Measurements from ENCODE around the gene USP22. TPM values are rescaled to one million over a fixed set of nuclear protein-coding genes. Genes with fewer than 3 reads are reported as not detected.

Gene USP22
- total RNA-seq, 1 experiment from 2014 or later: 210 TPM

- DNase-seq (ENCODE audit: low read depth, low spot score): no peak
- RAD21 ChIA-PET (ENCODE audit: low non-redundant PET in 1 of 2, low total read pairs in 2 of 2, uncharacterized antibody in 2 of 2, unreplicated experiment in 2 of 2): no interaction called here
- Histone ChIP-seq H3K79me2 (ENCODE audit: insufficient read depth, low read length) (peaks cover 100% of the 10 kb centered on the region), H3K36me3 (ENCODE audit: control insufficient read depth in 1 of 2, insufficient read depth in 2 of 2, low read length in 2 of 2) (peaks cover 83 to 91% of the 10 kb centered on the region in 2 experiments), H3K27ac (ENCODE audit: low read depth, low read length) (no peak overlapping the region), H3K9ac (ENCODE audit: low read length) (no peak overlapping the region), H2AFZ (ENCODE audit: low read depth, low read length, poor library complexity, severe bottlenecking) (no peak overlapping the region), H3K9me2 (ENCODE audit: insufficient read depth) (no peaks in the 10 kb centered on the region), H3K9me3 (ENCODE audit: control insufficient read depth in 1 of 2, insufficient read depth in 1 of 2, low read depth in 1 of 2, low read length in 2 of 2) (no peaks in the 10 kb centered on the region), H3K4me2 (ENCODE audit: low read length) (no peak overlapping the region), H4K20me1 (ENCODE audit: insufficient read depth) (peaks cover 50% of the 10 kb centered on the region), H3K4me3 (replicated peaks in 1 of 2; ENCODE audit: low read depth in 1 of 2, low read length in 2 of 2) (no peak overlapping the region), H3K4me1 (ENCODE audit: control insufficient read depth in 1 of 2, insufficient read depth in 2 of 2, low read length in 2 of 2) (no peaks in the 10 kb centered on the region), H3K27me3 (ENCODE audit: insufficient read depth, low read length) (no peaks in the 10 kb centered on the region)
- CTCF ChIA-PET: interaction anchor here (0.7 kb wide), 1 partner anchor 145 kb away, joined by 3 read pairs; no protein-coding TSS in a partner anchor
- POLR2A ChIA-PET: interaction anchor here (0.7 kb wide), 1 partner anchor 266 kb away, joined by 6 read pairs; no protein-coding TSS in a partner anchor
- intact Hi-C loops (cut with micrococcal nuclease): no loop called here
- no TSS peak for BruUV-seq (replicated peaks)
- TF ChIP-seq CTCF (IDR thresholded peaks at IDR 0.05 in 2 of 3, conservative IDR thresholded peaks at IDR 0.05 in 1 of 3; ENCODE audit: borderline replicate concordance in 1 of 3, insufficient read depth in 1 of 3, low read depth in 2 of 3, low read length in 2 of 3): no peak
- TF ChIP-seq CBX3 (IDR thresholded peaks at IDR 0.05; ENCODE audit: low read depth): no peak
- TF ChIP-seq SP1 (IDR thresholded peaks at IDR 0.05; ENCODE audit: low read depth): no peak
- no peak for TF ChIP-seq EZH2 (IDR thresholded peaks at IDR 0.05)
- no peak for TF ChIP-seq ZBTB33 (IDR thresholded peaks at IDR 0.05; ENCODE audit: extremely low read depth, insufficient replicate concordance, low read length)
- no peak for TF ChIP-seq MAX (IDR thresholded peaks at IDR 0.05)
- no peak for TF ChIP-seq ELF1 (IDR thresholded peaks at IDR 0.05; ENCODE audit: borderline replicate concordance, low read depth)
- no peak for TF ChIP-seq FOSL1 (IDR thresholded peaks at IDR 0.05; ENCODE audit: low read depth)
- no peak for TF ChIP-seq ATF3 (IDR thresholded peaks at IDR 0.05)
- no peak for TF ChIP-seq POLR2AphosphoS5 (IDR thresholded peaks at IDR 0.05; ENCODE audit: low read depth, low read length)
- no peak for TF ChIP-seq ZFX (IDR thresholded peaks at IDR 0.05)
- no peak for TF ChIP-seq SIN3A (IDR thresholded peaks at IDR 0.05; ENCODE audit: low read depth)
- no peak for TF ChIP-seq RAD21 (IDR thresholded peaks at IDR 0.05; ENCODE audit: low read depth)
- no peak for TF ChIP-seq POLR2A (IDR thresholded peaks at IDR 0.05; ENCODE audit: borderline replicate concordance, extremely low read depth, insufficient read depth, insufficient read length)
- TF ChIP-seq SRF (IDR thresholded peaks at IDR 0.05; ENCODE audit: low read depth): no peak
- no peak for TF ChIP-seq CEBPB (IDR thresholded peaks at IDR 0.05; ENCODE audit: low read depth)
- no peak for TF ChIP-seq REST (IDR thresholded peaks at IDR 0.05; ENCODE audit: low read depth)
- no peak for TF ChIP-seq JUND (IDR thresholded peaks at IDR 0.05)
- no peak for TF ChIP-seq EGR1 (IDR thresholded peaks at IDR 0.05; ENCODE audit: low read depth)
- TF ChIP-seq EZH2phosphoT487 (IDR thresholded peaks at IDR 0.05; ENCODE audit: borderline replicate concordance): no peak
- ATAC-seq: no peak
These were observed 22.2 kb downstream of the USP22 start for GRCh38 chr17:21020622-21021021.
